ENCODE measurements around the gene NARF.
"Not testable (repeated sequence)": the region's sequence is repeated elsewhere in the genome, so short reads cannot be mapped to it uniquely, and the experiment has no call there.

Gene NARF

GRCh38 chr17:82449883-82450356, 8.6 kb upstream of the NARF start:
- Histone ChIP-seq H3K27me3 (ENCODE audit: low read depth, low read length) (no peaks in the 10 kb centered on the region), H3K4me3 (ENCODE audit: low read depth in 1 of 2, low read length in 2 of 2) (peak overlapping the region; percentile 74 to 87), H3K4me1 (ENCODE audit: control insufficient read depth in 1 of 2, insufficient read depth in 2 of 2, low read length in 2 of 2) (peaks cover 0 to 7% of the 10 kb centered on the region in 2 donors)

GRCh38 chr17:82450357-82451106, 8.0 kb upstream of the NARF start, which contains the start of gene CYBC1:
TSS of gene CYBC1 (minus strand) at chr17:82450752. CDS start at chr17:82449254, 1,498 bp downstream.
- H3K27me3 ChIP-seq (ENCODE audit: low read depth, low read length), result no peaks in the 10 kb centered on the region
- H3K9me3 ChIP-seq (ENCODE audit: control insufficient read depth in 1 of 2, low read length in 2 of 2), result no peaks in the 10 kb centered on the region
- no peaks in the 10 kb centered on the region for H3K36me3 ChIP-seq (ENCODE audit: control insufficient read depth in 1 of 2, insufficient read depth in 2 of 2, low read length in 2 of 2)
- peaks cover 0 to 4% of the 10 kb centered on the region in 2 donors for H3K4me1 ChIP-seq (ENCODE audit: control insufficient read depth in 1 of 2, insufficient read depth in 2 of 2, low read length in 2 of 2)
- peak within 1 kb of the TSS; percentile 96 for H3K27ac ChIP-seq (ENCODE audit: low read length)
- peak within 1 kb of the TSS; percentile 74 to 87 for H3K4me3 ChIP-seq (ENCODE audit: low read depth in 1 of 2, low read length in 2 of 2)

More at GRCh38 chr17:82449883-82450356, 8.6 kb upstream of the NARF start:
- no peaks in the 10 kb centered on the region for H3K36me3 ChIP-seq (ENCODE audit: control insufficient read depth in 1 of 2, insufficient read depth in 2 of 2, low read length in 2 of 2)
- no peaks in the 10 kb centered on the region for H3K9me3 ChIP-seq (ENCODE audit: control insufficient read depth in 1 of 2, low read length in 2 of 2)
- H3K27ac ChIP-seq (ENCODE audit: low read length), result peak overlapping the region; percentile 75

GRCh38 chr17:82452162-82452561, 6.4 kb upstream of the NARF start:
- H3K9me3 ChIP-seq (ENCODE audit: control insufficient read depth in 1 of 2, low read length in 2 of 2), result no peaks in the 10 kb centered on the region
- no peaks in the 10 kb centered on the region for H3K36me3 ChIP-seq (ENCODE audit: control insufficient read depth in 1 of 2, insufficient read depth in 2 of 2, low read length in 2 of 2)
- no peaks in the 10 kb centered on the region for H3K27me3 ChIP-seq (ENCODE audit: low read depth, low read length)
- H3K4me3 ChIP-seq (ENCODE audit: low read depth in 1 of 2, low read length in 2 of 2), result no peak overlapping the region
- peaks cover under 1 to 3% of the 10 kb centered on the region in 2 donors for H3K4me1 ChIP-seq (ENCODE audit: control insufficient read depth in 1 of 2, insufficient read depth in 2 of 2, low read length in 2 of 2)
- no peak overlapping the region for H3K27ac ChIP-seq (ENCODE audit: low read length)

GRCh38 chr17:82453151-82453550, 5.4 kb upstream of the NARF start:
- H3K4me1 ChIP-seq (ENCODE audit: control insufficient read depth in 1 of 2, insufficient read depth in 2 of 2, low read length in 2 of 2); H3K27ac ChIP-seq (ENCODE audit: low read length); H3K4me3 ChIP-seq (ENCODE audit: low read depth in 1 of 2, low read length in 2 of 2); H3K36me3 ChIP-seq (ENCODE audit: control insufficient read depth in 1 of 2, insufficient read depth in 2 of 2, low read length in 2 of 2); H3K27me3 ChIP-seq (ENCODE audit: low read depth, low read length); H3K9me3 ChIP-seq (ENCODE audit: control insufficient read depth in 1 of 2, low read length in 2 of 2): not testable (repeated sequence)

GRCh38 chr17:82453706-82454105, 4.8 kb upstream of the NARF start:
- not testable (repeated sequence) for H3K9me3 ChIP-seq (ENCODE audit: control insufficient read depth in 1 of 2, low read length in 2 of 2); H3K27me3 ChIP-seq (ENCODE audit: low read depth, low read length); H3K27ac ChIP-seq (ENCODE audit: low read length)

GRCh38 chr17:82457073-82457928, 1.2 kb upstream of the NARF start:
- peaks cover 10 to 19% of the 10 kb centered on the region in 2 donors for H3K36me3 ChIP-seq (ENCODE audit: control insufficient read depth in 1 of 2, insufficient read depth in 2 of 2, low read length in 2 of 2)
- peak overlapping the region; percentile 99 for H3K27ac ChIP-seq (ENCODE audit: low read length)
- no peaks in the 10 kb centered on the region for H3K27me3 ChIP-seq (ENCODE audit: low read depth, low read length)
- H3K4me3 ChIP-seq (ENCODE audit: low read depth in 1 of 2, low read length in 2 of 2), result peak overlapping the region; percentile 60 to 90
- H3K4me1 ChIP-seq (ENCODE audit: control insufficient read depth in 1 of 2, insufficient read depth in 2 of 2, low read length in 2 of 2), result peaks cover 5 to 18% of the 10 kb centered on the region in 2 donors
- no peaks in the 10 kb centered on the region for H3K9me3 ChIP-seq (ENCODE audit: control insufficient read depth in 1 of 2, low read length in 2 of 2)

More at GRCh38 chr17:82453706-82454105, 4.8 kb upstream of the NARF start:
- not testable (repeated sequence) for H3K4me1 ChIP-seq (ENCODE audit: control insufficient read depth in 1 of 2, insufficient read depth in 2 of 2, low read length in 2 of 2); H3K4me3 ChIP-seq (ENCODE audit: low read depth in 1 of 2, low read length in 2 of 2); H3K36me3 ChIP-seq (ENCODE audit: control insufficient read depth in 1 of 2, insufficient read depth in 2 of 2, low read length in 2 of 2)

- Histone ChIP-seq H3K9me3 (ENCODE audit: control insufficient read depth in 1 of 2, low read length in 2 of 2) (no peaks in the 10 kb centered on the region), H3K4me1 (ENCODE audit: control insufficient read depth in 1 of 2, insufficient read depth in 2 of 2, low read length in 2 of 2) (peaks cover 5 to 18% of the 10 kb centered on the region in 2 donors), H3K27ac (ENCODE audit: low read length) (peak overlapping the region; percentile 99), H3K27me3 (ENCODE audit: low read depth, low read length) (no peaks in the 10 kb centered on the region), H3K4me3 (ENCODE audit: low read depth in 1 of 2, low read length in 2 of 2) (peak overlapping the region; percentile 60 to 90), H3K36me3 (ENCODE audit: control insufficient read depth in 1 of 2, insufficient read depth in 2 of 2, low read length in 2 of 2) (peaks cover 15 to 23% of the 10 kb centered on the region in 2 donors)
Observed at GRCh38 chr17:82457929-82458178, 687 bp upstream of the NARF start.

- no peaks in the 10 kb centered on the region for H3K9me3 ChIP-seq (ENCODE audit: control insufficient read depth in 1 of 2, low read length in 2 of 2)
- peak overlapping the region; percentile 23 for H3K27ac ChIP-seq (ENCODE audit: low read length)
- peak overlapping the region; percentile 70 to 90 for H3K4me3 ChIP-seq (ENCODE audit: low read depth in 1 of 2, low read length in 2 of 2)
- H3K4me1 ChIP-seq (ENCODE audit: control insufficient read depth in 1 of 2, insufficient read depth in 2 of 2, low read length in 2 of 2), result peaks cover 5 to 18% of the 10 kb centered on the region in 2 donors
- no peaks in the 10 kb centered on the region for H3K27me3 ChIP-seq (ENCODE audit: low read depth, low read length)
- H3K36me3 ChIP-seq (ENCODE audit: control insufficient read depth in 1 of 2, insufficient read depth in 2 of 2, low read length in 2 of 2), result peaks cover 19 to 31% of the 10 kb centered on the region in 2 donors
Observed at GRCh38 chr17:82458885-82459424, 414 bp downstream of the NARF start.

GRCh38 chr17:82459936-82460335, 1.4 kb downstream of the NARF start:
- not testable (repeated sequence) for H3K27ac ChIP-seq (ENCODE audit: low read length); H3K27me3 ChIP-seq (ENCODE audit: low read depth, low read length); H3K9me3 ChIP-seq (ENCODE audit: control insufficient read depth in 1 of 2, low read length in 2 of 2); H3K4me3 ChIP-seq (ENCODE audit: low read depth in 1 of 2, low read length in 2 of 2)
- peaks cover 5 to 18% of the 10 kb centered on the region in 2 donors for H3K4me1 ChIP-seq (ENCODE audit: control insufficient read depth in 1 of 2, insufficient read depth in 2 of 2, low read length in 2 of 2)
- peaks cover 22 to 41% of the 10 kb centered on the region in 2 donors for H3K36me3 ChIP-seq (ENCODE audit: control insufficient read depth in 1 of 2, insufficient read depth in 2 of 2, low read length in 2 of 2)

- H3K9me3 ChIP-seq (ENCODE audit: control insufficient read depth in 1 of 2, low read length in 2 of 2), result no peaks in the 10 kb centered on the region
- H3K4me3 ChIP-seq (ENCODE audit: low read depth in 1 of 2, low read length in 2 of 2), result no peak overlapping the region
- H3K27me3 ChIP-seq (ENCODE audit: low read depth, low read length), result no peaks in the 10 kb centered on the region
- H3K4me1 ChIP-seq (ENCODE audit: control insufficient read depth in 1 of 2, insufficient read depth in 2 of 2, low read length in 2 of 2), result peaks cover 5 to 17% of the 10 kb centered on the region in 2 donors
- H3K27ac ChIP-seq (ENCODE audit: low read length), result no peak overlapping the region
- peaks cover 33 to 61% of the 10 kb centered on the region in 2 donors for H3K36me3 ChIP-seq (ENCODE audit: control insufficient read depth in 1 of 2, insufficient read depth in 2 of 2, low read length in 2 of 2)
Observed at GRCh38 chr17:82461827-82462524, 3.4 kb downstream of the NARF start.

- Histone ChIP-seq H3K9me3 (ENCODE audit: control insufficient read depth in 1 of 2, low read length in 2 of 2) (no peaks in the 10 kb centered on the region), H3K4me1 (ENCODE audit: control insufficient read depth in 1 of 2, insufficient read depth in 2 of 2, low read length in 2 of 2) (peaks cover 0 to 9% of the 10 kb centered on the region in 2 donors), H3K36me3 (ENCODE audit: control insufficient read depth in 1 of 2, insufficient read depth in 2 of 2, low read length in 2 of 2) (peaks cover 33 to 63% of the 10 kb centered on the region in 2 donors), H3K27ac (ENCODE audit: low read length) (no peak overlapping the region), H3K27me3 (ENCODE audit: low read depth, low read length) (no peaks in the 10 kb centered on the region), H3K4me3 (ENCODE audit: low read depth in 1 of 2, low read length in 2 of 2) (no peak overlapping the region)
Observed at GRCh38 chr17:82463391-82463790, 4.8 kb downstream of the NARF start.
